ENCODE data around the gene GNG11. TPM values are rescaled to one million over a fixed set of nuclear protein-coding genes. Genes with fewer than 3 reads are reported as not detected.
A peak's percentile ranks its signal among the peaks of the same experiment; 100 is the strongest.
"Not testable (repeated sequence)": the region's sequence is repeated elsewhere in the genome, so short reads cannot be mapped to it uniquely, and the experiment has no call there.

The GNG11 gene
- total RNA-seq, 2 experiments from 2014 or later, result not detected

- H3K9me3 Mint-ChIP-seq, DNase-seq, H3K4me3 Mint-ChIP-seq: not testable (repeated sequence)
Measured at GRCh38 chr7:93916315-93916714, 5.2 kb upstream of the GNG11 start.

GRCh38 chr7:93920496-93921182 lies 896 bp upstream of the GNG11 start:
- H3K27me3 Mint-ChIP-seq, result peaks cover 44% of the 10 kb centered on the region
- peaks cover 1% of the 10 kb centered on the region for H3K4me1 Mint-ChIP-seq
- no peak overlapping the region for H3K4me3 Mint-ChIP-seq
- POLR2A ChIA-PET, result no interaction called here
- ATAC-seq (ENCODE audit: low read depth) (no peak), DNase-seq (no peak)
- H3K9me3 Mint-ChIP-seq, result no peaks in the 10 kb centered on the region
- no peaks in the 10 kb centered on the region for H3K36me3 Mint-ChIP-seq
- no peak overlapping the region for H3K27ac Mint-ChIP-seq

More at GRCh38 chr7:93916315-93916714, 5.2 kb upstream of the GNG11 start:
- POLR2A ChIA-PET; ATAC-seq (ENCODE audit: low read depth); H3K36me3 Mint-ChIP-seq; H3K4me1 Mint-ChIP-seq; H3K27ac Mint-ChIP-seq: not testable (repeated sequence)
- peaks cover 28% of the 10 kb centered on the region for H3K27me3 Mint-ChIP-seq

GRCh38 chr7:93921186-93921585 lies 349 bp upstream of the GNG11 start:
- POLR2A ChIA-PET, result no interaction called here
- H3K36me3 Mint-ChIP-seq, result no peaks in the 10 kb centered on the region
- DNase-seq, result no peak
- no peak for ATAC-seq (ENCODE audit: low read depth)
- no peak overlapping the region for H3K27ac Mint-ChIP-seq
- H3K4me3 Mint-ChIP-seq, result peak overlapping the region; percentile 77
- no peaks in the 10 kb centered on the region for H3K9me3 Mint-ChIP-seq
- H3K4me1 Mint-ChIP-seq, result peaks cover 1% of the 10 kb centered on the region
- H3K27me3 Mint-ChIP-seq, result peaks cover 44% of the 10 kb centered on the region

GRCh38 chr7:93923296-93923695 lies 1.8 kb downstream of the GNG11 start:
- no peaks in the 10 kb centered on the region for H3K36me3 Mint-ChIP-seq
- no peak for DNase-seq
- no peaks in the 10 kb centered on the region for H3K9me3 Mint-ChIP-seq
- ATAC-seq (ENCODE audit: low read depth), result no peak
- H3K4me1 Mint-ChIP-seq, result peaks cover 1% of the 10 kb centered on the region
- POLR2A ChIA-PET, result no interaction called here
- no peak overlapping the region for H3K27ac Mint-ChIP-seq
- peaks cover 32% of the 10 kb centered on the region for H3K27me3 Mint-ChIP-seq
- no peak overlapping the region for H3K4me3 Mint-ChIP-seq

- Mint-ChIP-seq H3K36me3 (no peaks in the 10 kb centered on the region), H3K27me3 (peaks cover 32% of the 10 kb centered on the region), H3K27ac (no peak overlapping the region), H3K9me3 (no peaks in the 10 kb centered on the region), H3K4me3 (no peak overlapping the region), H3K4me1 (peaks cover 1% of the 10 kb centered on the region)
- POLR2A ChIA-PET, result no interaction called here
- no peak for DNase-seq
- no peak for ATAC-seq (ENCODE audit: low read depth)
Measured at GRCh38 chr7:93923942-93924341, 2.4 kb downstream of the GNG11 start.

GRCh38 chr7:93926800-93927199 lies 5.3 kb downstream of the GNG11 start:
- DNase-seq (no peak), ATAC-seq (ENCODE audit: low read depth) (no peak)
- peaks cover 1% of the 10 kb centered on the region for H3K4me1 Mint-ChIP-seq
- POLR2A ChIA-PET, result no interaction called here
- H3K4me3 Mint-ChIP-seq, result no peak overlapping the region
- H3K36me3 Mint-ChIP-seq, result no peaks in the 10 kb centered on the region
- H3K27me3 Mint-ChIP-seq, result peaks cover 25% of the 10 kb centered on the region
- no peak overlapping the region for H3K27ac Mint-ChIP-seq
- no peaks in the 10 kb centered on the region for H3K9me3 Mint-ChIP-seq

- DNase-seq (no peak), ATAC-seq (ENCODE audit: low read depth) (no peak)
- POLR2A ChIA-PET, result no interaction called here
- Mint-ChIP-seq H3K27me3 (peaks cover 22% of the 10 kb centered on the region), H3K36me3 (no peaks in the 10 kb centered on the region), H3K27ac (no peak overlapping the region), H3K4me1 (no peaks in the 10 kb centered on the region), H3K9me3 (no peaks in the 10 kb centered on the region), H3K4me3 (no peak overlapping the region)
Measured at GRCh38 chr7:93927585-93927984, 6.0 kb downstream of the GNG11 start.

GRCh38 chr7:93931655-93932054 lies 10.1 kb downstream of the GNG11 start:
- POLR2A ChIA-PET, result no interaction called here
- no peak for DNase-seq
- no peak for ATAC-seq (ENCODE audit: low read depth)

GRCh38 chr7:93933156-93933555 lies 11.6 kb downstream of the GNG11 start:
- Mint-ChIP-seq H3K27me3 (peaks cover 13% of the 10 kb centered on the region), H3K27ac (no peak overlapping the region), H3K4me3 (no peak overlapping the region), H3K36me3 (no peaks in the 10 kb centered on the region), H3K4me1 (no peaks in the 10 kb centered on the region), H3K9me3 (no peaks in the 10 kb centered on the region)
- DNase-seq, result no peak
- POLR2A ChIA-PET, result no interaction called here
- no peak for ATAC-seq (ENCODE audit: low read depth)

More at GRCh38 chr7:93931655-93932054, 10.1 kb downstream of the GNG11 start:
- Mint-ChIP-seq H3K9me3 (no peaks in the 10 kb centered on the region), H3K27ac (no peak overlapping the region), H3K27me3 (peaks cover 7% of the 10 kb centered on the region), H3K36me3 (no peaks in the 10 kb centered on the region), H3K4me3 (no peak overlapping the region), H3K4me1 (no peaks in the 10 kb centered on the region)

GRCh38 chr7:93935102-93935501 lies 13.6 kb downstream of the GNG11 start:
- Mint-ChIP-seq H3K9me3 (no peaks in the 10 kb centered on the region), H3K36me3 (no peaks in the 10 kb centered on the region), H3K4me3 (no peak overlapping the region), H3K27ac (no peak overlapping the region), H3K4me1 (no peaks in the 10 kb centered on the region), H3K27me3 (peaks cover 16% of the 10 kb centered on the region)
- POLR2A ChIA-PET, result no interaction called here
- no peak for DNase-seq
- no peak for ATAC-seq (ENCODE audit: low read depth)

GRCh38 chr7:93937818-93938217 lies 16.3 kb downstream of the GNG11 start:
- Mint-ChIP-seq H3K9me3 (no peaks in the 10 kb centered on the region), H3K36me3 (no peaks in the 10 kb centered on the region), H3K27ac (no peak overlapping the region), H3K4me1 (no peaks in the 10 kb centered on the region), H3K4me3 (no peak overlapping the region), H3K27me3 (peaks cover 18% of the 10 kb centered on the region)
- POLR2A ChIA-PET, result no interaction called here
- no peak for ATAC-seq (ENCODE audit: low read depth)
- no peak for DNase-seq

GRCh38 chr7:93938293-93938692 lies 16.8 kb downstream of the GNG11 start:
- Mint-ChIP-seq H3K36me3 (no peaks in the 10 kb centered on the region), H3K27ac (no peak overlapping the region), H3K9me3 (no peaks in the 10 kb centered on the region), H3K4me3 (no peak overlapping the region), H3K27me3 (peaks cover 18% of the 10 kb centered on the region), H3K4me1 (no peaks in the 10 kb centered on the region)
- DNase-seq (no peak), ATAC-seq (ENCODE audit: low read depth) (no peak)
- POLR2A ChIA-PET, result no interaction called here

GRCh38 chr7:93941945-93942344 lies 20.4 kb downstream of the GNG11 start:
- Mint-ChIP-seq H3K4me3 (no peak overlapping the region), H3K36me3 (no peaks in the 10 kb centered on the region), H3K27me3 (peaks cover 17% of the 10 kb centered on the region), H3K27ac (no peak overlapping the region), H3K4me1 (no peaks in the 10 kb centered on the region), H3K9me3 (no peaks in the 10 kb centered on the region)
- POLR2A ChIA-PET, result no interaction called here
- no peak for ATAC-seq (ENCODE audit: low read depth)
- DNase-seq, result no peak

- POLR2A ChIA-PET, result no interaction called here
- no peak for DNase-seq
- Mint-ChIP-seq H3K27ac (no peak overlapping the region), H3K4me3 (no peak overlapping the region), H3K4me1 (no peaks in the 10 kb centered on the region), H3K36me3 (no peaks in the 10 kb centered on the region), H3K27me3 (peaks cover 11% of the 10 kb centered on the region), H3K9me3 (no peaks in the 10 kb centered on the region)
- no peak for ATAC-seq (ENCODE audit: low read depth)
Measured at GRCh38 chr7:93943816-93944540, 22.4 kb downstream of the GNG11 start.
